HG03159 (cell line): ENCODE measurements around the gene DSCAML1.

Experiments used
- ATAC-seq: cut with Tn5 transposase; IDR thresholded peaks from one replicate; pipeline ENCODE4 v1.9.1; 2021; ENCODE audit warnings: mild to moderate bottlenecking, moderate library complexity; ENCODE audit not compliant: unreplicated experiment

DSCAML1 gene

GRCh38 chr11:117440258-117440657 lies 356.8 kb downstream of the DSCAML1 start:
- ATAC-seq = no peak

- ATAC-seq = no peak
These were observed 357.8 kb downstream of the DSCAML1 start for GRCh38 chr11:117439256-117439655.

GRCh38 chr11:117438371-117439000 lies 358.5 kb downstream of the DSCAML1 start:
- no peak for ATAC-seq

DNA sequence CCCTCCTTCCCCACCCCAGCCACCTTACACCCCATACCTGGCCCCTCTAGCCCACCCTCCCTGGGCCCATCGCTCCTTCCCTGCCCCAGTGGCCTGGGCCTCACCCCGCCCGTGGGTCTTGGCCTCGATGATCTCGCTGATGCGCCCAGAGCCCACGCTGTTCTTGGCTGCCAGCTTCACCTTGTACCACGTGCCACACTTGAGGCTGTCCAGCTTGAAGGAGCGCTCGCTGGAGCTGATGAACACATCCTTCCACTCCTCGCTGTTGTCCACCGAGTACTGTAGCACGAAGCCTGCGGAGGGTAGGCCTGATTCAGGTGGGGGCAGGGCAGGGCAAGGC lies 359.3 kb downstream of the DSCAML1 start:
- no peak for ATAC-seq

- no peak for ATAC-seq
These were observed 359.8 kb downstream of the DSCAML1 start for GRCh38 chr11:117437041-117437790.

DNA sequence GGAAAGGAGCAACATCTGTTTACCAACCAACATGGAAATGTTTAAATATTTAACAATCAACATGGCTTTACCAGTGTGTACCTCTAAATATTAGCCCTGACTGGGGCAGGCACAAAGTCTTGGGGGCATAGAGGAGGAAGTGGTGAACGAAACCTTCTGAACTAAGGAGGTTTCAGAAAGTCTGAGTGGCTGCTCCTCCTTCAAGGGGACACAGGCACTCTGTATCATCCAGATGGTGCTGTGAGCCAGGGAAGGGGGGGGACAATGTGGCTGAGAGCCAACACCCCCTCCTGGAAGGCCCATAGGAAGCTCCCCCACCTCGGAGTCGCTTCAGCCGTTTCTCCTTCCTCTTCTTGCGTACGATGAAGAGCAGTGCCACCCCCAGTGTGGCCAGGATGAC lies 361.7 kb downstream of the DSCAML1 start:
- no peak for ATAC-seq

- ATAC-seq = no peak
These were observed 362.5 kb downstream of the DSCAML1 start for GRCh38 chr11:117434481-117434880.

- ATAC-seq = no peak
These were observed 363.3 kb downstream of the DSCAML1 start for GRCh38 chr11:117433717-117434116.

GRCh38 chr11:117431436-117431835 lies 365.6 kb downstream of the DSCAML1 start:
- ATAC-seq = no peak

GRCh38 chr11:117430293-117430955 lies 366.6 kb downstream of the DSCAML1 start:
- no peak for ATAC-seq

DNA sequence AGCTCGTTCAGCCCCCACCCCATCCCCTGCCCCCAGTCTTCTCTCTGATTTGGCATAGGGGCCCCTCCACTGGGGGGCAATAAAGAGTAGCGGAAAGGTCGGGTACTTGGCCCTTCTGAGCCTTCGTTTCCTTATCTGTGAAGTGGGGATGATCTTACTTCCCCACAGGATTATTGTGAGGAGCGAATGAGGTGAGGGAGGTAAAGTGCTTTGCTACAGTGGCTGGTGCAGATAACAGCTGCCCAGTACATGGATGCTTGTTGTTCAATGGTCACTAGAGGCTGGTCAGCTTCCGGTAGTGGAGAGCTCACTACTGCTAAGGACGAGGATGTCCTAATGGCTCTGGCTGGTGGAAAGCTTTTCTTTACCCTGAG lies 368.2 kb downstream of the DSCAML1 start:
- no peak for ATAC-seq

- ATAC-seq = no peak
These were observed 368.7 kb downstream of the DSCAML1 start for GRCh38 chr11:117428186-117428855.

- no peak for ATAC-seq
These were observed 369.6 kb downstream of the DSCAML1 start for GRCh38 chr11:117427356-117427874.

GRCh38 chr11:117426941-117427340 lies 370.1 kb downstream of the DSCAML1 start:
- ATAC-seq = no peak

DNA sequence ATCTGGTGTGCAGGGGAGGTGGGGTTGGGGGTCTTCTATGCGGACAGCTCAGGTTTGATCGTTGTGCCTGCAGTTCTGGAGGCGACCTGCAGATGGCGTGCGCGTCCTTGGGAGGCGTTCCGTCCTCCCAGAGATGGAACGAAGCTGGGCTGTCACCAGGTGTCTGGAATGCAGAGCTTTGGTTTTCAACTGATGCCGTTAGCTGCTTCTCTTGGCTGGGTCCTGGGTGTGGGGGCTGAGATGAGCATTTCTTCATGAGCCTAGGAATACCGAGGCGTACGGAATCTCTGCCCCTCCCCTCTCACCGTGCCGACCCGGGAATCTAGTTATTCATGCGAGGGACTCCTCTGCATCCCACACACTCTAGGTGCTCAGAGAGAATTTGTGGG lies 370.7 kb downstream of the DSCAML1 start:
- ATAC-seq = no peak

DNA sequence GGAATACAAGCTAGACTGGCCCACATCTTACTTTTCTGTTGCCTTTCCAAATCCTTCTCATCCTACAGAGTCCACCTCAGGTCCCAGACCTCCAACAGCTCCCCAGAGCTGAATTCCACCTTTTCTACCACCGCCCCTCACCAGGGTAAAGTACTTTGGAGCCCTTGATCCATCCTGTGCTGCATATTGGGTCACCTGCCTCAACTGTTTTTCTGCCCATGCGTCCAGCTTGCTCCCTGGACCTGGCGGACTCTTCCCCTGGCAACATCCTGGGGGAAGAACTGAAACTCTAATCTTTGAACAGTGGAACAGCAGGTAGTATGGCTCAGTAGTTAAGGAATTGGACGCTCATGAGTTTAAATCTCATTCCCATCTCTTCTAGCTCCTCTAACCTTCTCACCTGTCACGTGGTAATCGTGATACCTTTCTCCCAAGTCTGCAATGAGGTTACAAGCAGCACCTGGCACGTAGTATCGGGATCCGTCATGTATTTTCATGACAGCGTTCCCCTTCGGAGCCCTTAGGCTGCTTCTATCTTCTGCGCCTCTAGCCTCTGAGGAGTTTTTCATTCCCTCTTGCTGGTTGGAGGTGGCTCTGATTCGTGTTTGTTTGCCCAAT lies 371.2 kb downstream of the DSCAML1 start:
- ATAC-seq = no peak

DNA sequence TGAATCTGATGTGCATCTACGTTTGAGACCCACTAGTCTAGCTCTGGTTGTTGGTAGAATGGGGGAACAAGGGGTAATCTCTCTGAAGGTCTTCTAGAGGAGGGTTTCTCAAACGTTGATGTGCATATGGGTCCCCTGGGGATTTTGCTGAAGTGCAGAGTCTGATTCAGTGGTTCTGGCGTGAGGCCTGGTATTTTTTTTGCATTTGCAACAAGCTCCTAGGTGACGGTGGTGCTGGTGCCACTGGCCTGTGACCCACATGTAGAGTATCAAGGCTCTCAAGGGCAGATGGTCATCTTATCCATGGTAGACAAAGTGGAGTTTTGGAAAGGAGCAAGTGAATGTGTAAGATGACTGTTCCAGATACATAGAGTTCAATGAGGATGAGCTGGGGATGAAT lies 372.2 kb downstream of the DSCAML1 start:
- no peak for ATAC-seq

GRCh38 chr11:117423046-117423575 lies 373.9 kb downstream of the DSCAML1 start:
- no peak for ATAC-seq

DNA sequence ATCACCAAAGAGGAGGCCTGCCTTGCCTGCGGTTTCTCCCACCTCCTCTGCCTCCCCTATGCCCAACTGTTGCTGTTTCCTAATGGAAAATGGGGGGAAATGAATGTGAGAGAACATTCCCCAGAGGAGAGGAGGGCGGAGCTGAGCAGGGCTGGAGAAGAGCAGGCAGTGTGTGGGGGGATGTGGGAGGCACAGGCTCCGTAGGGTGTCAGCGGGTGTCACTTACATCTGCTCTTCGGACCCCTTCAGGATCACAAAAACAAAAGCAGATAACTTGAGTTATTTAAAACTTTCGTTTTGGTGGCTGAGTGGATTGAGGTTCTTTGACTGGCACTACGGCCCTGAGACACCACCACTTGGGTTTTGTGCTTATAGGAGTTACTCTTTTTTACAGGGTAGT lies 375.5 kb downstream of the DSCAML1 start:
- no peak for ATAC-seq

DNA sequence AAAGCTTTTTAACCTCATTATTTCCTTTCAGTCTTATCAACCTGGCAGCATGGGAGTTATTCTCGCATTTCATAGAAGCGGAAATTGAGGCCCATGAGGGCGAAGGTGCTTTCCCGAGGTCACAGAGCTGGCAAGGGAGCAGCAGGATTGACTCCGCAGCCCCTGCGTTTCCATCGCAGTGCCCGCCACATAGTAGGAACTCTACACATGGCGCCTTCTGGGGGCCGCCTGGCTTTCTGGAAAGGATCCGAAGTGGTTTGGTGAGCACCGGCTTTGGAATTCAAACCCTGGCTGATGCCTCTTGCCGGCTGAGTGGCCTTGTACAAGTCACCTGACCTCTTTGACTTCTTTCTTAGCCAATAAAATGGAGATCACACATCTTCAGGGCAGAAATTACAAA lies 376.0 kb downstream of the DSCAML1 start:
- ATAC-seq = no peak

DNA sequence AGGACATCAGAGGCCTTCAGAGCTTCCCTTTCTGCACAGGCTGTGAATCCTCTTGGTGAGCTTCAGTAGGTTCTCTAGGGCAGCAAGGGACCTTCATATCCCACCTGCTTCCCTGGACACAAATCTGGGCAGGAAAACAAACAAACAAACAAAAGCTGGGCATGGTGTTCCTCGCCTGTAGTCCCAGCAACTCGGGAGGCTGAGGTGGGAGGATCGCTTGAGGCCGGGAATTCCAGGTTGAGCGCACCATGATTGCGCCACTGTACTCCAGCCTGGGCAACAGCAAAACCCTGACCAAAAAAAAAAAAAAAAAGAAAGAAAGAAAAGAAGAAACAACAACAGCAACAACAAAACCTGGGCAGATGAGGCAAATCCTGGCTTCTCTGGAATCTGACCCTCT lies 376.4 kb downstream of the DSCAML1 start:
- no peak for ATAC-seq
